ENCODE data around the gene ZNF593. TPM values are rescaled to one million over a fixed set of nuclear protein-coding genes. Genes with fewer than 3 reads are reported as not detected.
A peak's percentile ranks its signal among the peaks of the same experiment; 100 is the strongest.

The ZNF593 gene
- total RNA-seq, 2 experiments from 2014 or later = 40.9 to 41.1 TPM

- ChIA-PET POLR2A (no interaction called here), CTCF (interaction anchor here (1.0 to 1.6 kb wide), 5 partner anchors 12 to 72 kb away, joined by 3 to 6 read pairs (median 3); partner anchors contain the start of gene CEP85)
- Mint-ChIP-seq H3K9me3 (no peaks in the 10 kb centered on the region), H3K27ac (no peak overlapping the region), H3K4me1 (ENCODE audit: low read depth) (peaks cover 7% of the 10 kb centered on the region), H3K36me3 (ENCODE audit: low read depth) (no peaks in the 10 kb centered on the region), H3K4me3 (peak overlapping the region; percentile 61), H3K27me3 (peaks cover 25% of the 10 kb centered on the region)
- intact Hi-C loops (cut with micrococcal nuclease) = loop anchor here (5.0 kb wide), 1 partner anchor 70 kb away; the partner anchor contains the start of gene CEP85
- ATAC-seq (no peak), DNase-seq (no peak)
- TF ChIP-seq CTCF (IDR thresholded peaks at IDR 0.05) = no peak
These were observed 7.4 kb upstream of the ZNF593 start for GRCh38 chr1:26162220-26162709.

GRCh38 chr1:26163684-26164035 is 6.0 kb upstream of the ZNF593 start:
- H3K4me3 Mint-ChIP-seq = no peak overlapping the region
- H3K27ac Mint-ChIP-seq = no peak overlapping the region
- DNase-seq = no peak
- peaks cover 21% of the 10 kb centered on the region for H3K27me3 Mint-ChIP-seq
- CTCF ChIA-PET = interaction anchor here (0.6 to 1.5 kb wide), 8 partner anchors 13 to 380 kb away, joined by 3 to 6 read pairs (median 3); no protein-coding TSS in a partner anchor
- POLR2A ChIA-PET = interaction anchor here (0.6 kb wide), 1 partner anchor 69 kb away, joined by 3 read pairs; no protein-coding TSS in a partner anchor
- H3K36me3 Mint-ChIP-seq (ENCODE audit: low read depth) = no peaks in the 10 kb centered on the region
- peaks cover 7% of the 10 kb centered on the region for H3K4me1 Mint-ChIP-seq (ENCODE audit: low read depth)
- intact Hi-C loops (cut with micrococcal nuclease) = loop anchor here (5.0 kb wide), 1 partner anchor 69 kb away; the partner anchor contains the start of gene CEP85
- no peak for ATAC-seq
- TF ChIP-seq CTCF (IDR thresholded peaks at IDR 0.05) = no peak
- no peaks in the 10 kb centered on the region for H3K9me3 Mint-ChIP-seq

GRCh38 chr1:26164036-26164860 is 5.5 kb upstream of the ZNF593 start:
- intact Hi-C loops (cut with micrococcal nuclease) = loop anchor here (5.0 kb wide), 1 partner anchor 68 kb away; the partner anchor contains the start of gene CEP85
- no peaks in the 10 kb centered on the region for H3K9me3 Mint-ChIP-seq

GRCh38 chr1:26164861-26165842 is 4.6 kb upstream of the ZNF593 start:
- peaks cover 7% of the 10 kb centered on the region for H3K4me1 Mint-ChIP-seq (ENCODE audit: low read depth)
- ChIA-PET CTCF (interaction anchor here (0.7 to 1.6 kb wide), 7 partner anchors 20 to 194 kb away, joined by 3 to 7 read pairs (median 4); partner anchors contain the start of gene CEP85), POLR2A (interaction anchor here (0.6 to 1.3 kb wide), 3 partner anchors 8 to 311 kb away, joined by 3 read pairs; no protein-coding TSS in a partner anchor)
- ATAC-seq (no peak), DNase-seq (no peak)
- peaks cover under 1% of the 10 kb centered on the region for H3K36me3 Mint-ChIP-seq (ENCODE audit: low read depth)
- no peak for TF ChIP-seq CTCF (IDR thresholded peaks at IDR 0.05)
- intact Hi-C loops (cut with micrococcal nuclease) = loop anchor here (5.0 kb wide), 1 partner anchor 67 kb away; the partner anchor contains the start of gene CEP85
- no peaks in the 10 kb centered on the region for H3K9me3 Mint-ChIP-seq
- no peak overlapping the region for H3K27ac Mint-ChIP-seq
- H3K27me3 Mint-ChIP-seq = peaks cover 16% of the 10 kb centered on the region
- peak overlapping the region; percentile 4 for H3K4me3 Mint-ChIP-seq

More at GRCh38 chr1:26164036-26164860, 5.5 kb upstream of the ZNF593 start:
- H3K4me3 Mint-ChIP-seq = peak overlapping the region; percentile 4
- peak; percentile 49 for DNase-seq
- H3K36me3 Mint-ChIP-seq (ENCODE audit: low read depth) = no peaks in the 10 kb centered on the region
- TF ChIP-seq CTCF (IDR thresholded peaks at IDR 0.05) = peak; percentile 88
- ATAC-seq = peak; percentile 70
- no peak overlapping the region for H3K27ac Mint-ChIP-seq
- POLR2A ChIA-PET = interaction anchor here (0.6 kb wide), 1 partner anchor 68 kb away, joined by 3 read pairs; no protein-coding TSS in a partner anchor
- CTCF ChIA-PET = interaction anchor here (0.7 to 1.6 kb wide), 12 partner anchors 13 to 158 kb away, joined by 3 to 7 read pairs (median 4); partner anchors contain the start of gene CEP85
- peaks cover 21% of the 10 kb centered on the region for H3K27me3 Mint-ChIP-seq
- H3K4me1 Mint-ChIP-seq (ENCODE audit: low read depth) = peaks cover 7% of the 10 kb centered on the region

All from activated CD8-positive, alpha-beta T cell treated with anti-CD3 and anti-CD28 coated beads for 36 hours (primary cell).